ENCODE data around the gene TMEM42. TPM values are rescaled to one million over a fixed set of nuclear protein-coding genes. Genes with fewer than 3 reads are reported as not detected.

TMEM42 gene
- total and polyA plus RNA-seq, 9 donors = 11.2 to 27.5 (median 14.6) TPM

DNA sequence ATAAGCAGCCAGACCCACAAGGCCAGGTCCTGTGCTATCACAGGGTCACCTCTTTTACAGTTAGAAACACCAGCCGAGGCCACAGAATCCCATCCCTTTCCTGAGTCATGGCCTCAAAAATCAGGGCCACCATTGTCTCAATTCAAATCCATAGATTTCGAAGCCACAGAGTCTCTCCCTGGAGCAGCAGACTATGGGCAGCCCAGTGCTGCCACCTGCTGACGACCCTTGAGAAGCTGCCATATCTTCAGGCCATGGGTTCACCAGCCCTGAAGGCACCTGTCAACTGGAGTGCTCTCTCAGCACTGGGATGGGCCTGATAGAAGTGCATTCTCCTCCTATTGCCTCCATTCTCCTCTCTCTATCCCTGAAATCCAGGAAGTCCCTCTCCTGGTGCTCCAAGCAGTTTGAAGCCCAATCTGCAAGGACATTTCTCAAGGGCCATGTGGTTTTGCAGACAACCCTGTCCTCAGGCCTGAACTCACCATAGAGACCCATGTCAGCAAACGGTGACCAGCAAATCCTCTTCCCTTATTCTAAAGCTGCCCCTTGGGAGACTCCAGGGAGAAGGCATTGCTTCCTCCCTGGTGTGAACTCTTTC is 52.3 kb downstream of the TMEM42 start:
- 32 to 37% (median 36%) methylated on average over 4 of the region's 4 CpGs for WGBS, 3 donors
- Histone ChIP-seq H3K27ac (no peak overlapping the region), H3K4me1 (ENCODE audit: insufficient read depth) (no peaks in the 10 kb centered on the region), H3K36me3 (no peaks in the 10 kb centered on the region), H3K9me3 (no peaks in the 10 kb centered on the region), H3K27me3 (no peaks in the 10 kb centered on the region), H3K4me3 (no peak overlapping the region)
- no peak for TF ChIP-seq EP300 (IDR thresholded peaks at IDR 0.05)
- no peak for TF ChIP-seq POLR2A (IDR thresholded peaks at IDR 0.05)
- TF ChIP-seq, protein P1, sequence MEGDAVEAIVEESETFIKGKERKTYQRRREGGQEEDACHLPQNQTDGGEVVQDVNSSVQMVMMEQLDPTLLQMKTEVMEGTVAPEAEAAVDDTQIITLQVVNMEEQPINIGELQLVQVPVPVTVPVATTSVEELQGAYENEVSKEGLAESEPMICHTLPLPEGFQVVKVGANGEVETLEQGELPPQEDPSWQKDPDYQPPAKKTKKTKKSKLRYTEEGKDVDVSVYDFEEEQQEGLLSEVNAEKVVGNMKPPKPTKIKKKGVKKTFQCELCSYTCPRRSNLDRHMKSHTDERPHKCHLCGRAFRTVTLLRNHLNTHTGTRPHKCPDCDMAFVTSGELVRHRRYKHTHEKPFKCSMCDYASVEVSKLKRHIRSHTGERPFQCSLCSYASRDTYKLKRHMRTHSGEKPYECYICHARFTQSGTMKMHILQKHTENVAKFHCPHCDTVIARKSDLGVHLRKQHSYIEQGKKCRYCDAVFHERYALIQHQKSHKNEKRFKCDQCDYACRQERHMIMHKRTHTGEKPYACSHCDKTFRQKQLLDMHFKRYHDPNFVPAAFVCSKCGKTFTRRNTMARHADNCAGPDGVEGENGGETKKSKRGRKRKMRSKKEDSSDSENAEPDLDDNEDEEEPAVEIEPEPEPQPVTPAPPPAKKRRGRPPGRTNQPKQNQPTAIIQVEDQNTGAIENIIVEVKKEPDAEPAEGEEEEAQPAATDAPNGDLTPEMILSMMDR (IDR thresholded peaks at IDR 0.05) = no peak
- DNase-seq = peak; percentile 16 to 59 (median 38)
- intact Hi-C loops (cut with DNase I) = no loop called here

DNA sequence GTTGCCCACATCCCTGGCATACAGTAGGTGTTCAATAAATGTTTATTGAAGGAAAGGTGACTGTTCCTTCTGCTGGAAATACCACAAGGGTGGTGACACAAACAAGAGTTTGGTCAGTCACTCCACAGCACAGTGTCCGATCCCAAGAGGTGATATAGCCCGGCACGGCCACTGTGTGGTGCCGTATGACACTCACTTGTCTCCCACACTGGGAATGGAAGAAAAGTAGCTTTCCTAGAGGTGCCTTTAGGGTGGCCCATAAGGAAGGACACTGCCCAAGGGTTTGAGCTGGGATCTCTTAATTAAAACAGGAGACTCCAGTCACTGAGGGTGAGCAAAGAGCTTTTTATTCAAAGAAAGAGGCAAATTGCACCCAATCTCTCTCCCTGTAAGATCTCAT is 53.2 kb downstream of the TMEM42 start:
- no peak overlapping the region for H3K27ac ChIP-seq

More for the DNA sequence above, 53.2 kb downstream of the TMEM42 start:
- WGBS, 3 donors = 51 to 54% (median 53%) methylated on average over 4 of the region's 4 CpGs
- H3K4me1 ChIP-seq (ENCODE audit: insufficient read depth) = no peaks in the 10 kb centered on the region
- H3K36me3 ChIP-seq = no peaks in the 10 kb centered on the region
- no peaks in the 10 kb centered on the region for H3K27me3 ChIP-seq
- no peak for DNase-seq
- TF ChIP-seq POLR2A (IDR thresholded peaks at IDR 0.05) (no peak), EP300 (IDR thresholded peaks at IDR 0.05) (no peak)
- TF ChIP-seq, protein P1 (IDR thresholded peaks at IDR 0.05) = no peak
- H3K4me3 ChIP-seq = no peak overlapping the region
- intact Hi-C loops (cut with DNase I) = no loop called here
- no peaks in the 10 kb centered on the region for H3K9me3 ChIP-seq

MicroRNA genes within 50 kb of the gene (microRNA counts, 767-probe panel; counts per million panel counts)
- 530 counts per million, percentile 78 among the panel's probes with 10 or more counts for microRNA hsa-miR-564

Other genes starting within 250 kb of the TMEM42 start
- gene ZNF197, start 236.9 kb upstream of the TMEM42 start, total RNA-seq = 10 to 100 TPM; 15.1 to 27.0 (median 20.3) TPM
- 10 to 100 TPM; 11.3 to 11.8 TPM for gene ZNF197, start 236.9 kb upstream of the TMEM42 start, polyA plus RNA-seq
- gene ZNF35, start 213.2 kb upstream of the TMEM42 start, total RNA-seq = 10 to 100 TPM in 1 of 7 donors, 1 to 10 TPM in 6; 4.4 to 14.2 (median 7.2) TPM
- 1 to 10 TPM; 2.7 to 5.4 TPM for gene ZNF35, start 213.2 kb upstream of the TMEM42 start, polyA plus RNA-seq
- 10 to 100 TPM in 2 of 7 donors, 1 to 10 TPM in 5; 6.1 to 11.2 (median 8.3) TPM for gene ZNF502, start 149.3 kb upstream of the TMEM42 start, total RNA-seq
- gene ZNF502, start 149.3 kb upstream of the TMEM42 start, polyA plus RNA-seq = 1 to 10 TPM; 4.1 to 5.5 TPM
- gene ZNF501, start 132.3 kb upstream of the TMEM42 start, total RNA-seq = 1 to 10 TPM; 2.0 to 9.0 (median 5.8) TPM
- 1 to 10 TPM; 3.3 to 3.4 TPM for gene ZNF501, start 132.3 kb upstream of the TMEM42 start, polyA plus RNA-seq
- 10 to 100 TPM; 23.7 to 55.4 (median 37.3) TPM for gene KIAA1143, start 100.3 kb upstream of the TMEM42 start, total RNA-seq
- gene KIAA1143, start 100.3 kb upstream of the TMEM42 start, polyA plus RNA-seq = 10 to 100 TPM; 22.4 to 44.6 TPM
- under 1 TPM in 6 of 7 donors, not detected in 1; 0.15 to 0.99 (median 0.37) TPM for gene KIF15, start 100.1 kb upstream of the TMEM42 start, total RNA-seq
- under 1 TPM; 0.31 to 0.35 TPM for gene KIF15, start 100.1 kb upstream of the TMEM42 start, polyA plus RNA-seq
- not detected for gene TGM4, start 12.7 kb downstream of the TMEM42 start, total RNA-seq
- not detected for gene TGM4, start 12.7 kb downstream of the TMEM42 start, polyA plus RNA-seq
- gene ZDHHC3, start 114.3 kb downstream of the TMEM42 start, total RNA-seq = 10 to 100 TPM; 28.6 to 63.1 (median 46.2) TPM
- 10 to 100 TPM; 30.6 to 81.2 TPM for gene ZDHHC3, start 114.3 kb downstream of the TMEM42 start, polyA plus RNA-seq
- 10 to 100 TPM; 28.3 to 39.3 (median 36.8) TPM for gene EXOSC7, start 114.3 kb downstream of the TMEM42 start, total RNA-seq
- gene EXOSC7, start 114.3 kb downstream of the TMEM42 start, polyA plus RNA-seq = 10 to 100 TPM; 34.5 to 35.4 TPM
- 10 to 100 TPM in 3 of 7 donors, 1 to 10 TPM in 4; 2.9 to 18.2 (median 7.5) TPM for gene CLEC3B, start 164.4 kb downstream of the TMEM42 start, total RNA-seq
- gene CLEC3B, start 164.4 kb downstream of the TMEM42 start, polyA plus RNA-seq = 10 to 100 TPM; 12.2 to 63.5 TPM

Data from ovary (tissue), 9 donors.